Mucosa of descending colon (tissue), 3 donors: Measurements from ENCODE around the gene NUDT3. TPM values are rescaled to one million over a fixed set of nuclear protein-coding genes. Genes with fewer than 3 reads are reported as not detected.

ENCODE experiments used
- ATAC-seq: fragments of 200-7000 bp; cut with Tn5 transposase; one replicate; pipeline ENCODE4 v1.9.1; 2020; ENCODE audit warnings: mild to moderate bottlenecking, moderate library complexity
- DNase-seq, 3 donors: peaks; one replicate each; pipeline ENCODE4 v3.0.0-alpha.2; 2020
- H3K36me3 ChIP-seq: fragments of 200-600 bp; one replicate; pipeline ENCODE4 v1.8.0; 2021; ENCODE audit warnings: low read depth, mild to moderate bottlenecking
- H3K4me1 ChIP-seq: fragments of 200-600 bp; one replicate; pipeline ENCODE4 v1.8.0; 2021; ENCODE audit warnings: low read depth, mild to moderate bottlenecking
- H3K4me3 ChIP-seq: fragments of 200-600 bp; one replicate; pipeline ENCODE4 v1.8.0; 2021; ENCODE audit warnings: mild to moderate bottlenecking
- H3K9me3 ChIP-seq: fragments of 200-600 bp; one replicate; pipeline ENCODE4 v1.8.0; 2021; ENCODE audit warnings: mild to moderate bottlenecking
- intact Hi-C, 2 donors: fragments of 100-400 bp; cut with DNase I in 1 of 2; cut with micrococcal nuclease in 1 of 2; formaldehyde crosslinking; loops; one replicate each; pipeline versions ENCODE4 v1.11.0 to v1.11.1; 2022; cut with DNase I, micrococcal nuclease
- total RNA-seq, 3 donors: library from RNA; stranded (reverse); fragmentation: NEBNext Ultra II Directional in 2 of 3; extraction: Animal tissue kit (Norgen Biotek cat#: 25700) in 2 of 3; gene quantifications; one replicate each; pipeline versions ENCODE4 v1.2.1 to v1.2.4, GENCODE V29; 2021 to 2023
- TF ChIP-seq, protein P1 (sequence below): fragments of 200-600 bp; IDR thresholded peaks from one replicate; pipeline ENCODE4 v1.8.0; 2022; ENCODE audit warnings: antibody characterized with exemption, mild to moderate bottlenecking
- donor health status: DM: no; HTN: no; CAD: no; lungs with moderate emphysema.
- donor health status: DM: no; HTN: no; CAD: no.
- donor health status: DM: no; HTN: yes; CAD: no.

NUDT3 gene
- total RNA-seq, 3 donors from 2014 or later: 19.1 to 48.7 (median 26.7) TPM

DNA sequence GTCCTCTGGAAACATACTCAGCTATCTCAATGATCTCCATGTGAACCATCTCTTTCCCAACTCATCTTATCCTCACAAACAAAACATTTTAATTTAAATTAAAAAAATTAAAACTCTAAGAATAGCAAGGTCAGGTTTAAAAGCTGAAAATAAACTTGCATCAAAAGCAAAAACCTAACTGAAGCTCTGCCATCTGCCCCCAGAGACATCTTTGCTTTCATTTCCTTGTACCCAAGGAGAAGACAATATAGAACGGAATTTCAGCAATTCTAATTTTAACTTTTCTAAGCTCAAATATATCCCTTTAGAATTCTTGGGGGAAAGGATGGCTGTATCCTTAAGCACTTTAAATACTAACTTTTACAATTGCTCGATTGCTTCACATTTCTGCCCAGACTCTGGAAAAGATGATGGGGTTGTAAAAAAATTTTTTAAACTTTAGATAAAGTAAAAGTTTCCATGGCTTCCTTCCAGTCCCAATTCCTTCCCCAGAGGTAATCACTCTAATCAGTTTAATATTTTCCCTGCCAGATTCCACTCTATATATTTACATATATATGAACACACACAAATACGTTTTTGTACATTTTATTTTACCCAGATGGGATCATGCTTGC, 74.5 kb downstream of the NUDT3 start:
- TF ChIP-seq, protein P1, sequence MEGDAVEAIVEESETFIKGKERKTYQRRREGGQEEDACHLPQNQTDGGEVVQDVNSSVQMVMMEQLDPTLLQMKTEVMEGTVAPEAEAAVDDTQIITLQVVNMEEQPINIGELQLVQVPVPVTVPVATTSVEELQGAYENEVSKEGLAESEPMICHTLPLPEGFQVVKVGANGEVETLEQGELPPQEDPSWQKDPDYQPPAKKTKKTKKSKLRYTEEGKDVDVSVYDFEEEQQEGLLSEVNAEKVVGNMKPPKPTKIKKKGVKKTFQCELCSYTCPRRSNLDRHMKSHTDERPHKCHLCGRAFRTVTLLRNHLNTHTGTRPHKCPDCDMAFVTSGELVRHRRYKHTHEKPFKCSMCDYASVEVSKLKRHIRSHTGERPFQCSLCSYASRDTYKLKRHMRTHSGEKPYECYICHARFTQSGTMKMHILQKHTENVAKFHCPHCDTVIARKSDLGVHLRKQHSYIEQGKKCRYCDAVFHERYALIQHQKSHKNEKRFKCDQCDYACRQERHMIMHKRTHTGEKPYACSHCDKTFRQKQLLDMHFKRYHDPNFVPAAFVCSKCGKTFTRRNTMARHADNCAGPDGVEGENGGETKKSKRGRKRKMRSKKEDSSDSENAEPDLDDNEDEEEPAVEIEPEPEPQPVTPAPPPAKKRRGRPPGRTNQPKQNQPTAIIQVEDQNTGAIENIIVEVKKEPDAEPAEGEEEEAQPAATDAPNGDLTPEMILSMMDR: no peak
- intact Hi-C loops: no loop called here
- no peak for ATAC-seq
- Histone ChIP-seq H3K36me3 (no peaks in the 10 kb centered on the region), H3K9me3 (no peaks in the 10 kb centered on the region), H3K4me3 (no peak overlapping the region), H3K4me1 (no peaks in the 10 kb centered on the region)
- DNase-seq: no peak

DNA sequence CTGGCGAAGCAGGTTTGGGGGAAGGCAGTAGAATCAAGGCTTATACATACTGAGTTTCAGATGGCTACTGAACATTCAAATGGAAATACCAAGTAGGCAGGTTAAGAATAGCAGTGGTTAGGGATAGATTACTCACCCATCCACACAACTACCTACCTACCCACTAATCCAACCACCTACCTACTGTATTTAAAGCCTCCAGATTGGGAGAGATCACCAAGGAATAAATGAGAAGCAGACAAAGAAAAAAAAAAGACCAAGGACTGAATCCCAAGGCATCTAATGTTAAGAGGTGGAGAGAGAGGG, 75.3 kb downstream of the NUDT3 start:
- no peak for DNase-seq
- no peak for ATAC-seq
- Histone ChIP-seq H3K36me3 (no peaks in the 10 kb centered on the region), H3K4me3 (no peak overlapping the region), H3K9me3 (no peaks in the 10 kb centered on the region), H3K4me1 (no peaks in the 10 kb centered on the region)
- TF ChIP-seq, protein P1: no peak
- intact Hi-C loops: no loop called here

DNA sequence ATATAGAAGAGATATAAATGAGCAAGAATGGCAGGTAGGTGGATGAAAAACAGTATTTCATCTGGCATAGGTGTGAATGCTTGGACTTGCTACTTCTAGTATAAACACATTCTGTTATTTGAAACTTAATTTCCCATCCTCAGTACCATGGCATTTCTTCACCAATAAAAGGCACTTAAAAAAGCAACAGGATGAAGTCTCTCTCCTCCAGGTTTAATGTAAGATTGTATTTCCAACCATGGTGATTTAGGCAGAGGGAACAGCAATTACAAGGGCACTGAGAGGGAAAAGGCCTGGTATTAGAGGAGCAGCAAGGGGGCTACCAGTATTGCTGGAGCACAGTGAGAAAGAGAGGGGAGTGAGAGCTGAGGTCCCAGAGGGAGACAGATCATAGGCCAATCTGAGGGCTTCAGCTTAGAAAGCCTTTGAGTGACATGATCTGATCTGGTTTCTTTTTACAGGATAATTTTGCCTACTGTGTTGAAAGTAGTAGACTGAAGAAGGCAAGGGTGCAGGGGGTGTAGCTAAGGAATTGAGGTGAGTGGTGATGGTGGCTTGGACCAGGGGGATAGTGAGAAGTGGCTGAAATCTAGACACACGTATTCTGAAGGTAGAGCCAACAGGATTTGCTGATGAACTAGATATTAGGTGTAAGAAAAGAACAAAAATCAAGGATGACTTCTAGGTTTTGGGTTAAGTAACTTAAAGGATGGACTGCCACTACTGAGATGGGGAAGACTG, 75.9 kb downstream of the NUDT3 start:
- ATAC-seq: no peak
- no peak for DNase-seq
- no peaks in the 10 kb centered on the region for H3K36me3 ChIP-seq
- intact Hi-C loops: no loop called here
- H3K9me3 ChIP-seq: no peaks in the 10 kb centered on the region
- TF ChIP-seq, protein P1: no peak
- H3K4me3 ChIP-seq: no peak overlapping the region
- H3K4me1 ChIP-seq: no peaks in the 10 kb centered on the region

DNA sequence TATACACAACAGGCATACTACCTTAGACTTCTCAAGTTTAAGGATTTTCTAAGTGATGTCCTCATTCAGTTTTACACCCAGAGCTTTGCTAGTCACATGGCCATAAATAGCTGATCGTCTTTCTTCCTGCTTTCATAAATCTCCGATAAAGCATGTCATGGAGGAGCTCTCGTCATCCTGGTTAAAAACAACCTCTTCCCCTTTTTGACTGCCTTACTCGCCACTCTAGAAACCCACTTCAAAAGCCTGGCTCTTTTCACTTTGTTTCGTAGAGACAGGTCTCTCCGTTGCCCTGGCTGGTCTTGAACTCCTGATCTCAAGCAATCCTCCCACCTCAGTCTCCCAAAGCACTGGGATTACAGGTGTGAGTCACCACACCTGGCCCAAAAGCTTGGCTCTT, 76.7 kb downstream of the NUDT3 start:
- ATAC-seq (peak; percentile 44), DNase-seq (no peak)

DNA sequence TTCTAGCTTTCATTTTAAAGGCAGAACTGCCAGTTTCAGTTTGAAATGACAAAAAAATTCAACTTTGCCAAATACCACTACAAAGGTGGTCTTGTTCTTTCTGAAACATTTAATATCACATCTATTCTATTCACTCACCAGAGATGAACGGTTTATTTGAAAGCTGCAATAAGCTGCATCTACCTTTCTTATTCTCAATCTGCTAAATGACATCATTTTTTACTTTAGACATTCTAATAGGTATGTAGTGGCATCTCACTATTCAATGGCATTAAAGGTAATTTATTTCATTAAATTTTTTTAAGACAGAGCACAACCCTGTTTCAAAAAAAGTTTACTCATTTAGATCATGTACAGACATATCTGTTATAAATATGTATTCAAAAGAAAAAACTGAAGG, 77.2 kb downstream of the NUDT3 start:
- ATAC-seq: no peak
- H3K36me3 ChIP-seq: no peaks in the 10 kb centered on the region
- intact Hi-C loops: no loop called here
- no peak overlapping the region for H3K4me3 ChIP-seq
- no peaks in the 10 kb centered on the region for H3K4me1 ChIP-seq
- no peaks in the 10 kb centered on the region for H3K9me3 ChIP-seq
- TF ChIP-seq, protein P1: no peak
- no peak for DNase-seq

More for the DNA sequence above, 76.7 kb downstream of the NUDT3 start:
- intact Hi-C loops: no loop called here
- Histone ChIP-seq H3K9me3 (no peaks in the 10 kb centered on the region), H3K4me1 (no peaks in the 10 kb centered on the region), H3K4me3 (no peak overlapping the region), H3K36me3 (no peaks in the 10 kb centered on the region)
- TF ChIP-seq, protein P1: no peak
